Endothelial cell of umbilical vein (primary cell): ENCODE data around the gene EVX2. TPM values are rescaled to one million over a fixed set of nuclear protein-coding genes. Genes with fewer than 3 reads are reported as not detected.

ENCODE experiments used
- BruUV-seq: library from RNA; stranded (reverse); fragments of 400-500 nt; replicated peaks from 2 replicates; lab custom pipeline; 2021; lab: Mats Ljungman, UMichigan
- CTCF ChIA-PET: fragments of 300-600, 350-600 bp; sonication (Branson Sonifier 250); formaldehyde crosslinking; loops from one replicate; lab custom pipeline; 2021; ENCODE audit warnings: antibody characterized with exemption, inconsistent platforms; lab: Charles Lee
- POLR2A ChIA-PET: fragments of 300-600, 350-600 bp; sonication (Branson Sonifier 250); formaldehyde crosslinking; loops from one replicate; lab custom pipeline; 2021; ENCODE audit warnings: antibody characterized with exemption, inconsistent platforms; lab: Charles Lee
- DNase-seq: peaks from one replicate; pipeline ENCODE4 v3.0.0-alpha.2; 2011; ENCODE audit warnings: low read depth, low spot score
- FAIRE-seq: peaks from 2 replicates; lab custom pipeline; 2011; peaks lifted over from hg19 to GRCh38; lab: Jason Lieb, UNC
- H2AFZ ChIP-seq: 2 replicates; pipeline ENCODE4 v1.6.0; 2012; ENCODE audit warnings: low read depth, low read length, control low read depth, inconsistent platforms
- H3K27ac ChIP-seq: 2 replicates; pipeline ENCODE4 v1.5.1; 2011; ENCODE audit warnings: low read depth, mild to moderate bottlenecking, control low read depth, low read length, moderate library complexity; ENCODE audit not compliant: insufficient read depth
- H3K27me3 ChIP-seq, 2 experiments: 2 replicates each; pipeline versions ENCODE4 v1.6.0 to v1.6.1; 2011; ENCODE audit warnings: low read length in 2 of 2, mixed read lengths in 1 of 2; ENCODE audit not compliant: control insufficient read depth in 2 of 2, insufficient read depth in 2 of 2
- H3K36me3 ChIP-seq, 2 experiments: 2 replicates in 1 of 2; 3 replicates in 1 of 2; pipeline ENCODE4 v1.5.1; 2011; ENCODE audit warnings: low read length in 2 of 2, mild to moderate bottlenecking in 1 of 2, moderate library complexity in 1 of 2; ENCODE audit not compliant: control insufficient read depth in 2 of 2, insufficient read depth in 2 of 2; ENCODE audit errors: extremely low read depth in 1 of 2
- H3K4me1 ChIP-seq: 3 replicates; pipeline ENCODE4 v1.5.1; 2011; ENCODE audit warnings: mild to moderate bottlenecking, low read length; ENCODE audit not compliant: control insufficient read depth, insufficient read depth; ENCODE audit errors: extremely low read depth
- H3K4me2 ChIP-seq: 2 replicates; pipeline ENCODE4 v1.6.1; 2011; ENCODE audit warnings: low read length, control low read depth, mixed read lengths; ENCODE audit not compliant: insufficient read depth
- H3K4me3 ChIP-seq, 3 experiments: fragments of 200-600 bp in 1 of 3; sonication (generic), shearing (Covaris generic) in 1 of 3; replicated peaks in 1 of 3; 2 replicates each; pipeline ENCODE4 v1.5.1; 2011 to 2016; ENCODE audit warnings: control low read depth in 3 of 3, low read length in 3 of 3, mild to moderate bottlenecking in 2 of 3, inconsistent platforms in 1 of 3, low read depth in 1 of 3, moderate library complexity in 1 of 3; ENCODE audit not compliant: insufficient read depth in 1 of 3
- H3K79me2 ChIP-seq: 2 replicates; pipeline ENCODE4 v1.6.0; 2012; ENCODE audit warnings: low read length, inconsistent platforms; ENCODE audit not compliant: control insufficient read depth, insufficient read depth
- H3K9ac ChIP-seq: replicated peaks from 2 replicates; pipeline ENCODE3; 2011; ENCODE audit warnings: low read length, control low read depth; ENCODE audit not compliant: insufficient read depth; ENCODE audit errors: extremely low read depth
- H3K9me1 ChIP-seq: replicated peaks from 3 replicates; pipeline ENCODE4 v1.6.0; 2011; ENCODE audit warnings: mild to moderate bottlenecking, low read length; ENCODE audit not compliant: control insufficient read depth, insufficient read depth; ENCODE audit errors: extremely low read depth
- H3K9me3 ChIP-seq: replicated peaks from 2 replicates; pipeline ENCODE4 v1.5.1; 2012; ENCODE audit warnings: low read length, inconsistent platforms; ENCODE audit not compliant: control insufficient read depth, insufficient read depth
- H4K20me1 ChIP-seq: replicated peaks from 2 replicates; pipeline ENCODE3; 2011; ENCODE audit warnings: mild to moderate bottlenecking, low read length; ENCODE audit not compliant: control insufficient read depth, insufficient read depth; ENCODE audit errors: extremely low read depth
- CTCF ChIP-seq, 2 donors: IDR thresholded peaks; 1 replicate in 1 of 2; 2 replicates in 1 of 2; pipeline ENCODE4 v1.5.1; 2011; ENCODE audit warnings: low read length in 2 of 2, mild to moderate bottlenecking in 2 of 2, moderate library complexity in 2 of 2, control low read depth in 1 of 2, inconsistent platforms in 1 of 2, low read depth in 1 of 2; ENCODE audit not compliant: insufficient read depth in 1 of 2; ENCODE audit errors: extremely low read depth in 1 of 2
- EZH2 ChIP-seq: IDR thresholded peaks from 2 replicates; pipeline ENCODE4 v1.6.1; 2012; ENCODE audit warnings: borderline replicate concordance, low read depth, mild to moderate bottlenecking, moderate library complexity, low read length, inconsistent platforms; ENCODE audit not compliant: severe bottlenecking
- FOS ChIP-seq: IDR thresholded peaks from 2 replicates; pipeline ENCODE4 v1.6.1; 2011; ENCODE audit warnings: mild to moderate bottlenecking, low read length, moderate library complexity, borderline replicate concordance; ENCODE audit not compliant: insufficient read depth
- GATA2 ChIP-seq: IDR thresholded peaks from 2 replicates; pipeline ENCODE4 v1.7.0; 2011; ENCODE audit warnings: low read depth, mild to moderate bottlenecking, moderate library complexity, mixed read lengths, low read length; ENCODE audit not compliant: insufficient read length, insufficient read depth
- JUN ChIP-seq: IDR thresholded peaks from 2 replicates; pipeline ENCODE4 v1.6.1; 2011; ENCODE audit warnings: borderline replicate concordance, low read depth; ENCODE audit not compliant: insufficient read length, insufficient read depth
- MAX ChIP-seq: IDR thresholded peaks from 2 replicates; pipeline ENCODE4 v1.6.1; 2011; ENCODE audit not compliant: insufficient read depth, insufficient read length
- MYC ChIP-seq: IDR thresholded peaks from one replicate; pipeline ENCODE4 v1.6.1; 2011; ENCODE audit warnings: mild to moderate bottlenecking, low read depth, low read length
- POLR2AphosphoS5 ChIP-seq: IDR thresholded peaks from 2 replicates; pipeline ENCODE4 v1.6.1; 2012; ENCODE audit warnings: low read depth, mild to moderate bottlenecking, control low read depth, low read length, moderate library complexity; ENCODE audit not compliant: insufficient read depth
- dilution Hi-C: fragments of 300-500 bp; cut with MboI; formaldehyde crosslinking; loops from one replicate; pipeline ENCODE4 v1.15.0; 2019; ENCODE audit warnings: low sequenced_read_pairs; ENCODE audit not compliant: extremely low pct_ligation_motif_present
- intact Hi-C: fragments of 100-400 bp; cut with micrococcal nuclease; formaldehyde crosslinking; loops from one replicate; pipeline ENCODE4 v1.10.0; 2022
- polyA plus RNA-seq, 4 experiments: library from polyadenylated mRNA; depleted of rRNA in 3 of 4; stranded (reverse) in 3 of 4; unstranded in 1 of 4; fragments of >200 nt; gene quantifications; 2 replicates each; pipeline versions ENCODE4 v1.2.1 to v1.2.3, GENCODE V29; 2011 to 2012; ENCODE audit warnings: missing spikeins in 1 of 4
- total RNA-seq: library from RNA; stranded (reverse); gene quantifications from 2 replicates; pipeline ENCODE4 v1.2.3, GENCODE V29; 2021

The EVX2 gene
- total and polyA plus RNA-seq, 2 donors (not counting 3 experiments of a cell fraction or from before 2014, with no cell fraction given) = not detected

GRCh38 chr2:176112375-176113302, 28.9 kb upstream of the EVX2 start:
- H3K9me3 ChIP-seq = no peaks in the 10 kb centered on the region
- DNase-seq (no peak), FAIRE-seq (no peak)
- no peak overlapping the region for H3K4me3 ChIP-seq
- CTCF ChIA-PET = interaction anchor here (0.9 to 4.3 kb wide), 11 partner anchors 9 to 1036 kb away, joined by 3 to 24 read pairs (median 15); partner anchors contain the start of gene HOXD9
- no peaks in the 10 kb centered on the region for H3K36me3 ChIP-seq
- BruUV-seq = no TSS peak
- no peak overlapping the region for H3K27ac ChIP-seq
- no peaks in the 10 kb centered on the region for H3K9me1 ChIP-seq
- peaks cover 4% of the 10 kb centered on the region for H3K4me1 ChIP-seq
- dilution Hi-C loops = no loop called here
- TF ChIP-seq POLR2AphosphoS5 = no peak
- peak; percentile 98 for TF ChIP-seq EZH2
- no peaks in the 10 kb centered on the region for H3K79me2 ChIP-seq
- peaks cover 82 to 98% of the 10 kb centered on the region in 2 experiments for H3K27me3 ChIP-seq
- no peaks in the 10 kb centered on the region for H4K20me1 ChIP-seq
- intact Hi-C loops = no loop called here
- POLR2A ChIA-PET = no interaction called here
- H3K4me2 ChIP-seq = no peak overlapping the region
- no peak overlapping the region for H3K9ac ChIP-seq
- no peak overlapping the region for H2AFZ ChIP-seq

- no peaks in the 10 kb centered on the region for H3K9me3 ChIP-seq
- FAIRE-seq = no peak
- H3K27me3 ChIP-seq = peaks cover 79 to 97% of the 10 kb centered on the region in 2 experiments
- no peak overlapping the region for H2AFZ ChIP-seq
- H4K20me1 ChIP-seq = no peaks in the 10 kb centered on the region
- ChIA-PET POLR2A (no interaction called here), CTCF (interaction anchor here (0.6 to 4.3 kb wide), 23 partner anchors 9 to 1037 kb away, joined by 3 to 24 read pairs (median 5); partner anchors contain the start of gene HOXD9)
- H3K4me3 ChIP-seq = no peak overlapping the region
- H3K27ac ChIP-seq = no peak overlapping the region
- H3K79me2 ChIP-seq = no peaks in the 10 kb centered on the region
- dilution Hi-C loops (no loop called here), intact Hi-C loops (no loop called here)
- no peaks in the 10 kb centered on the region for H3K36me3 ChIP-seq
- no peaks in the 10 kb centered on the region for H3K9me1 ChIP-seq
- no peak overlapping the region for H3K4me2 ChIP-seq
- peaks cover 3% of the 10 kb centered on the region for H3K4me1 ChIP-seq
- no peak for DNase-seq
- no peak overlapping the region for H3K9ac ChIP-seq
- TF ChIP-seq CTCF (IDR thresholded peaks at IDR 0.05; ENCODE audit: extremely low read depth in 1 of 2, insufficient read depth in 1 of 2, low read depth in 1 of 2, low read length in 2 of 2) = no peak
- no peak for TF ChIP-seq FOS
- TF ChIP-seq JUN = no peak
- no peak for TF ChIP-seq MAX
- TF ChIP-seq MYC = no peak
- peak; percentile 97 for TF ChIP-seq EZH2
- no peak for TF ChIP-seq GATA2
- BruUV-seq = no TSS peak
Observed at GRCh38 chr2:176111846-176112374, 28.1 kb upstream of the EVX2 start.
